Kidney (tissue), 22 donors: Measurements from ENCODE around the gene CHST13. TPM values are rescaled to one million over a fixed set of nuclear protein-coding genes. Genes with fewer than 3 reads are reported as not detected.

Experiments
- DNase-seq, 5 donors: peaks; one replicate each; pipeline ENCODE4 v3.0.0-alpha.2; 2013 to 2020
- FAIRE-seq: peaks from 2 replicates; lab custom pipeline; 2012; peaks lifted over from hg19 to GRCh38; lab: Jason Lieb, UNC
- H3K27ac ChIP-seq, 2 donors: one replicate each; pipeline ENCODE4 v1.7.0; 2013; ENCODE audit warnings: low read depth in 2 of 2, low read length in 2 of 2, inconsistent platforms in 1 of 2
- H3K27me3 ChIP-seq: one replicate; pipeline ENCODE4 v1.7.1; 2013; ENCODE audit warnings: low read length, inconsistent platforms; ENCODE audit not compliant: control insufficient read depth, insufficient read depth
- H3K36me3 ChIP-seq, 3 donors: one replicate each; pipeline versions ENCODE4 v1.7.0 to v1.7.1; 2013; ENCODE audit warnings: low read length in 3 of 3, control low read depth in 1 of 3, inconsistent platforms in 1 of 3; ENCODE audit not compliant: insufficient read depth in 3 of 3, control insufficient read depth in 2 of 3
- H3K4me1 ChIP-seq, 3 donors: one replicate each; pipeline versions ENCODE4 v1.7.0 to v1.7.1; 2013; ENCODE audit warnings: low read length in 3 of 3, inconsistent platforms in 1 of 3, low read depth in 1 of 3; ENCODE audit not compliant: control insufficient read depth in 2 of 3, insufficient read depth in 2 of 3
- H3K4me3 ChIP-seq, 3 donors: one replicate each; pipeline versions ENCODE4 v1.7.0 to v1.8.1; 2013; ENCODE audit warnings: low read length in 3 of 3, control low read depth in 1 of 3, inconsistent platforms in 1 of 3
- H3K9ac ChIP-seq, 3 donors: one replicate each; pipeline versions ENCODE4 v1.7.0 to v1.7.1; 2013; ENCODE audit warnings: low read length in 3 of 3, control low read depth in 1 of 3, inconsistent platforms in 1 of 3
- H3K9me3 ChIP-seq, 3 donors: one replicate each; pipeline versions ENCODE4 v1.7.0 to v1.7.1; 2013; ENCODE audit warnings: low read length in 3 of 3, control low read depth in 1 of 3, inconsistent platforms in 1 of 3; ENCODE audit not compliant: control insufficient read depth in 2 of 3, insufficient read depth in 1 of 3
- intact Hi-C: fragments of 100-400 bp; cut with DNase I; formaldehyde crosslinking; loops from one replicate; pipeline ENCODE4 v1.11.1; 2022
- long read RNA-seq, 10 donors: library from polyadenylated mRNA in 1 of 10; unstranded in 1 of 10; transcript quantifications; one replicate each; pipeline ENCODE4 v2.0.0 and lab custom pipeline, GENCODE V29; 2021 to 2026
- polyA plus RNA-seq: library from polyadenylated mRNA; stranded (reverse); fragments of 350-450 nt; fragmentation: Illumina TruSeq; extraction: RNeasy Lipid Tissue Mini Kit (QIAGEN cat#74804); gene quantifications from one replicate; pipeline ENCODE4 v1.2.3, GENCODE V29; 2014; ENCODE audit warnings: low read depth, low replicate concordance; ENCODE audit not compliant: insufficient read depth
- total RNA-seq: library from RNA; stranded (reverse); fragmentation: NEBNext Ultra II Directional; extraction: Animal tissue kit (Norgen Biotek cat#: 25700); gene quantifications from one replicate; pipeline ENCODE4 v1.2.1, GENCODE V29; 2021
- TF ChIP-seq, protein P1 (sequence below): IDR thresholded peaks from 3 replicates; pipeline ENCODE4 v1.5.1; 2012; ENCODE audit warnings: mild to moderate bottlenecking, moderate library complexity, borderline replicate concordance; ENCODE audit not compliant: insufficient read depth; ENCODE audit errors: extremely low read depth
- donor health status: control.
- donor health status: control.
- donor health status: control.
- donor health status: control.
- donor health status: control.
- donor health status: DM: yes; HTN: yes; CAD: no.
- donor health status: Normal renal cell carcinoma (clear cell type).

CHST13 gene, protein sequence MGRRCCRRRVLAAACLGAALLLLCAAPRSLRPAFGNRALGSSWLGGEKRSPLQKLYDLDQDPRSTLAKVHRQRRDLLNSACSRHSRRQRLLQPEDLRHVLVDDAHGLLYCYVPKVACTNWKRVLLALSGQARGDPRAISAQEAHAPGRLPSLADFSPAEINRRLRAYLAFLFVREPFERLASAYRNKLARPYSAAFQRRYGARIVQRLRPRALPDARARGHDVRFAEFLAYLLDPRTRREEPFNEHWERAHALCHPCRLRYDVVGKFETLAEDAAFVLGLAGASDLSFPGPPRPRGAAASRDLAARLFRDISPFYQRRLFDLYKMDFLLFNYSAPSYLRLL
- 3.3 TPM for total RNA-seq
- 7.0 TPM for polyA plus RNA-seq
- long read RNA-seq, donor 1, partial matches to known transcripts = 0 of 3 reads
- long read RNA-seq, donor 1, other reads (novel, unspliced or antisense) = 0 of 3 reads
- long read RNA-seq, donor 2, partial matches to known transcripts = 0 of 3 reads
- long read RNA-seq, donor 2, other reads (novel, unspliced or antisense) = 0 of 3 reads
- long read RNA-seq, donor 3, partial matches to known transcripts = 0 of 4 reads
- long read RNA-seq, donor 3, other reads (novel, unspliced or antisense) = 0 of 4 reads
- long read RNA-seq, donor 4, partial matches to known transcripts = 0 of 2 reads
- long read RNA-seq, donor 4, other reads (novel, unspliced or antisense) = 0 of 2 reads
- long read RNA-seq, donor 5 = 0 reads
- long read RNA-seq, donor 6, transcript CHST13-201 (3 exons, 1,789 nt) = major isoform, 11 of 22 reads
- long read RNA-seq, donor 6, partial matches to known transcripts = 11 of 22 reads
- long read RNA-seq, donor 6, other reads (novel, unspliced or antisense) = 0 of 22 reads
- long read RNA-seq, donor 7, partial matches to known transcripts = 0 of 3 reads
- long read RNA-seq, donor 7, other reads (novel, unspliced or antisense) = 1 of 3 reads
- long read RNA-seq, donor 8, transcript CHST13-201 (3 exons, 1,789 nt) = major isoform, 5 of 5 reads
- long read RNA-seq, donor 8, partial matches to known transcripts = 0 of 5 reads
- long read RNA-seq, donor 8, other reads (novel, unspliced or antisense) = 0 of 5 reads
- long read RNA-seq, donor 9, partial matches to known transcripts = 0 of 1 reads
- long read RNA-seq, donor 9, other reads (novel, unspliced or antisense) = 0 of 1 reads
- long read RNA-seq, donor 10, partial matches to known transcripts = 0 of 3 reads
- long read RNA-seq, donor 10, other reads (novel, unspliced or antisense) = 0 of 3 reads

- DNase-seq (peak; percentile 62 to 80 (median 74)), FAIRE-seq (no peak)
- Histone ChIP-seq H3K9ac (peak within 1 kb of the TSS in 1 of 3 donors; percentile 26), H3K27ac (no peak within 1 kb of the TSS), H3K27me3 (peaks cover 3% of the 10 kb centered on the region), H3K4me3 (peak within 1 kb of the TSS; percentile 11 to 64 (median 54)), H3K4me1 (peaks cover 0 to 4% (median 2%) of the 10 kb centered on the region in 3 donors), H3K36me3 (no peaks in the 10 kb centered on the region), H3K9me3 (no peaks in the 10 kb centered on the region)
- intact Hi-C loops = no loop called here
- TF ChIP-seq, protein P1, sequence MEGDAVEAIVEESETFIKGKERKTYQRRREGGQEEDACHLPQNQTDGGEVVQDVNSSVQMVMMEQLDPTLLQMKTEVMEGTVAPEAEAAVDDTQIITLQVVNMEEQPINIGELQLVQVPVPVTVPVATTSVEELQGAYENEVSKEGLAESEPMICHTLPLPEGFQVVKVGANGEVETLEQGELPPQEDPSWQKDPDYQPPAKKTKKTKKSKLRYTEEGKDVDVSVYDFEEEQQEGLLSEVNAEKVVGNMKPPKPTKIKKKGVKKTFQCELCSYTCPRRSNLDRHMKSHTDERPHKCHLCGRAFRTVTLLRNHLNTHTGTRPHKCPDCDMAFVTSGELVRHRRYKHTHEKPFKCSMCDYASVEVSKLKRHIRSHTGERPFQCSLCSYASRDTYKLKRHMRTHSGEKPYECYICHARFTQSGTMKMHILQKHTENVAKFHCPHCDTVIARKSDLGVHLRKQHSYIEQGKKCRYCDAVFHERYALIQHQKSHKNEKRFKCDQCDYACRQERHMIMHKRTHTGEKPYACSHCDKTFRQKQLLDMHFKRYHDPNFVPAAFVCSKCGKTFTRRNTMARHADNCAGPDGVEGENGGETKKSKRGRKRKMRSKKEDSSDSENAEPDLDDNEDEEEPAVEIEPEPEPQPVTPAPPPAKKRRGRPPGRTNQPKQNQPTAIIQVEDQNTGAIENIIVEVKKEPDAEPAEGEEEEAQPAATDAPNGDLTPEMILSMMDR = no peak
Observed at GRCh38 chr3:126523745-126524428, at the start of gene CHST13. Gene CHST13, plus strand, starts transcription at chr3:126524155. Its CDS starts 178 bp downstream, at chr3:126524333.

DNA sequence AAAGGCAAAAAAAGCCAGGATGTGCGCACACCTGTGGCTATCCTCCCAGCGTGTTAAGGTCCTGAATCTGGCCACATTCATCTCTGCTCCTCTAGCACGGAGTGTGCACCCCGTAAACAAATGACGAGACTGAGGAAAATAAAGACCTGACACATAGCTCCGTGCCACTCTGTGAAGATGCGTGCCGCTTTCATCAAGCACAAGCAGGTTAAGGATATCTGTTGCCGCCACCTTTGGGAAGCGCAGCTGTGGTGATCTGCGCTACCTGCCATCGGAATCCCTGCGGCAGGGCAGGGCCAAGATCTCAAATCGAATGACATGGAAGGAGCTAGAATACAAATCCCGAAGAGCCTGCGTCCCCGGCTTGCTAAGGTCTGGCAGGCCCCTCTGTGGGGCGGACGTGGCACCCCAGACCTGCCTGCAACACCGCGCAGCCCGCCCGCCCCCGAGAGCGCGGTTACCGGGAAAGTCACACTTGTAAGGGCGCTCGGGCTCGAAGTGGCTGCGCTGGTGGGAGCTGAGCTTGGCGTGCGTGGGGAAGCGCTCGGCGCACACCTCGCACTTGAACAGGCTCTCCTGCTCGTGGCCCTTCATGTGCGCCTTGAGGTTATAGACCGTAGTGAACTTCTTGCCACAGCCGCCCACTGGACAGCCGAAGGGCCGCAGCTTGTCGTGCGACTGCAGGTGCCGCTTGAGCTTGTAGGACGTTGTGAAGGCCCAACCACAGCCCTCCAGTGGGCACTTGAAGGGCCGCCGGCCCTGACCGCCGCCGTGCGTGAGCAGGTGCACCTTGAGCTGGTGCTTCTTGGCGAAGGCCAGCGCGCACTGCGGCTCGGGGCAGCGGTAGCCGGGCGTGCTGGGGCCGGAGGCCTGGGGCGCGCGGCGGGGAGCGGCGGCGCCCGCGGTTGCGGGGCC lies 49.2 kb upstream of the CHST13 start:
- peak overlapping the region; percentile 87 to 88 for H3K27ac ChIP-seq
- H3K4me1 ChIP-seq = peaks cover 5 to 25% (median 16%) of the 10 kb centered on the region in 3 donors
- FAIRE-seq (no peak), DNase-seq (peak; percentile 44 to 89 (median 72))
- peak overlapping the region; percentile 62 to 81 (median 74) for H3K9ac ChIP-seq
- H3K36me3 ChIP-seq = peaks cover 11 to 19% (median 11%) of the 10 kb centered on the region in 3 donors
- H3K4me3 ChIP-seq = peak overlapping the region; percentile 68 to 87 (median 76)
- TF ChIP-seq, protein P1 = no peak
- H3K27me3 ChIP-seq = no peaks in the 10 kb centered on the region
- intact Hi-C loops = no loop called here
- H3K9me3 ChIP-seq = no peaks in the 10 kb centered on the region
